K562 (cell line): ENCODE data around the gene CLCN5. TPM values are rescaled to one million over a fixed set of nuclear protein-coding genes. Genes with fewer than 3 reads are reported as not detected.

ENCODE experiments used
- ATAC-seq: fragments of 200-7000 bp; cut with Tn5 transposase; 3 replicates; pipeline ENCODE4 v1.9.1; 2020; ENCODE audit warnings: moderate library complexity
- BruUV-seq: library from RNA; stranded (reverse); fragments of 400-500 nt; replicated peaks from 2 replicates; lab custom pipeline; 2021; lab: Mats Ljungman, UMichigan
- CTCF ChIA-PET: fragments of 300-600 bp; formaldehyde crosslinking; extraction: SDS; loops from one replicate; lab custom pipeline; 2021; ENCODE audit warnings: low intra/inter-chr PET ratio; lab: Yijun Ruan, JAX
- POLR2A ChIA-PET: fragments of 300-600, 350-650 bp; sonication (Branson Sonifier 250); formaldehyde crosslinking; extraction: SDS; loops from one replicate; lab custom pipeline; 2021; ENCODE audit warnings: antibody characterized with exemption, inconsistent platforms; lab: Yijun Ruan, JAX
- DNase-seq, 4 experiments: peaks; one replicate each; pipeline versions ENCODE4 v3.0.0 to v3.0.0-alpha.2; 2011 to 2018; ENCODE audit warnings: low spot score in 3 of 4, mixed read lengths in 3 of 4; ENCODE audit errors: extremely low read depth in 1 of 4
- FAIRE-seq: peaks from 2 replicates; lab custom pipeline; 2011; peaks lifted over from hg19 to GRCh38; lab: Jason Lieb, UNC
- H2AFZ ChIP-seq: 2 replicates; pipeline ENCODE4 v1.6.0; 2011; ENCODE audit warnings: low read depth, low read length, control low read depth, inconsistent platforms
- H3K27ac ChIP-seq: fragments of 200-600 bp; 3 replicates; pipeline ENCODE4 v1.8.0; 2011; ENCODE audit warnings: low read depth, mild to moderate bottlenecking, control low read depth, inconsistent platforms, low read length, moderate library complexity, mixed read lengths; ENCODE audit errors: extremely low read depth
- H3K27me3 ChIP-seq, 2 experiments: fragments of 300-600 bp in 1 of 2; 2 replicates in 1 of 2; 3 replicates in 1 of 2; pipeline versions ENCODE4 v1.6.0 to v1.8.0; 2011; ENCODE audit warnings: inconsistent platforms in 2 of 2, low read length in 2 of 2, mild to moderate bottlenecking in 1 of 2, mixed read lengths in 1 of 2, moderate library complexity in 1 of 2; ENCODE audit not compliant: control insufficient read depth in 2 of 2, insufficient read depth in 2 of 2
- H3K36me3 ChIP-seq: fragments of 300-600 bp; 3 replicates; pipeline ENCODE4 v1.8.0; 2011; ENCODE audit warnings: mild to moderate bottlenecking, low read length, inconsistent platforms; ENCODE audit not compliant: control insufficient read depth, insufficient read depth
- H3K4me1 ChIP-seq, 2 experiments: fragments of 200-600 bp in 1 of 2; replicated peaks in 1 of 2; 2 replicates in 1 of 2; 3 replicates in 1 of 2; pipeline versions ENCODE4 v1.5.1 to v1.8.0; 2011; ENCODE audit warnings: inconsistent platforms in 2 of 2, low read length in 2 of 2, mild to moderate bottlenecking in 1 of 2, mixed read lengths in 1 of 2, moderate library complexity in 1 of 2; ENCODE audit not compliant: control insufficient read depth in 2 of 2, insufficient read depth in 2 of 2
- H3K4me2 ChIP-seq: 2 replicates; pipeline ENCODE4 v1.6.1; 2011; ENCODE audit warnings: low read length, control low read depth, inconsistent platforms, mixed read lengths; ENCODE audit not compliant: insufficient read depth
- H3K4me3 ChIP-seq: fragments of 200-600 bp; sonication (generic), shearing (Covaris generic); 2 replicates; pipeline ENCODE4 v1.5.1; 2016; ENCODE audit warnings: control low read depth, inconsistent platforms
- H3K79me2 ChIP-seq: fragments of 200-600 bp; 3 replicates; pipeline ENCODE4 v1.8.0; 2011; ENCODE audit warnings: low read length, inconsistent platforms; ENCODE audit not compliant: control insufficient read depth, insufficient read depth
- H3K9ac ChIP-seq, 2 experiments: 2 replicates each; pipeline versions ENCODE4 v1.6.0 to v1.6.1; 2011; ENCODE audit warnings: low read depth in 2 of 2, low read length in 2 of 2, control low read depth in 1 of 2, inconsistent platforms in 1 of 2, mild to moderate bottlenecking in 1 of 2, mixed read lengths in 1 of 2; ENCODE audit not compliant: insufficient read depth in 1 of 2
- H3K9me1 ChIP-seq: one replicate; pipeline ENCODE4 v1.6.0; 2011; ENCODE audit warnings: inconsistent platforms, mild to moderate bottlenecking, low read length, moderate library complexity; ENCODE audit not compliant: control insufficient read depth, insufficient read depth
- H3K9me3 ChIP-seq: replicated peaks from 2 replicates; pipeline ENCODE4 v1.5.1; 2011; ENCODE audit warnings: low read depth, low read length, inconsistent platforms; ENCODE audit not compliant: control insufficient read depth, insufficient read depth
- H4K20me1 ChIP-seq: replicated peaks from 2 replicates; pipeline ENCODE4 v1.6.1; 2011; ENCODE audit warnings: low read length, inconsistent platforms, mixed read lengths; ENCODE audit not compliant: control insufficient read depth, insufficient read depth
- ADNP ChIP-seq: fragments of 200-800 bp; sonication (Bioruptor generic); IDR thresholded peaks from 2 replicates; pipeline ENCODE4 v1.6.1; 2016; ENCODE audit warnings: missing genetic modification characterization, missing compliant biosample characterization
- ETS2 ChIP-seq: IDR thresholded peaks from 2 replicates; pipeline ENCODE4 v1.6.1; 2016; ENCODE audit warnings: borderline replicate concordance, missing genetic modification characterization, mild to moderate bottlenecking, moderate library complexity, missing compliant biosample characterization; ENCODE audit not compliant: poor library complexity, severe bottlenecking
- HDAC3 ChIP-seq: fragments of 450-650 bp; IDR thresholded peaks from 2 replicates; pipeline ENCODE4 v1.6.1; 2018; ENCODE audit warnings: borderline replicate concordance, mild to moderate bottlenecking, moderate library complexity; ENCODE audit not compliant: partially characterized antibody
- HDGF ChIP-seq: fragments of 450-650 bp; IDR thresholded peaks from 2 replicates; pipeline ENCODE4 v1.6.1; 2016
- JUND ChIP-seq, 2 experiments: IDR thresholded peaks; 2 replicates in 1 of 2; 3 replicates in 1 of 2; pipeline ENCODE4 v1.6.1; 2011; ENCODE audit warnings: borderline replicate concordance in 2 of 2, low read depth in 2 of 2, low read length in 2 of 2, improper control_type of control experiment in 1 of 2, missing biosample characterization in 1 of 2, missing genetic modification characterization in 1 of 2, missing genetic modification reagents in 1 of 2
- PTTG1 ChIP-seq: fragments of 450-650 bp; IDR thresholded peaks from 2 replicates; pipeline ENCODE4 v1.6.1; 2016; ENCODE audit warnings: low read depth, mild to moderate bottlenecking, missing genetic modification characterization, missing compliant biosample characterization
- RB1 ChIP-seq: fragments of 450-650 bp; IDR thresholded peaks from 2 replicates; pipeline ENCODE4 v1.6.1; 2017; ENCODE audit warnings: low read depth, mild to moderate bottlenecking
- SREBF1 ChIP-seq: fragments of 150-350 bp; IDR thresholded peaks from 2 replicates; pipeline ENCODE4 v1.6.1; 2014; ENCODE audit warnings: antibody characterized with exemption, low read depth, low read length, borderline replicate concordance
- ZFP30 ChIP-seq: fragments of 250-450 bp; sonication (Bioruptor Pico); IDR thresholded peaks from 2 replicates; pipeline ENCODE4 v1.8.0; 2022; ENCODE audit warnings: moderate library complexity, mild to moderate bottlenecking, inconsistent platforms, borderline replicate concordance
- ZNF41 ChIP-seq: fragments of 250-450 bp; sonication (Bioruptor Pico); conservative IDR thresholded peaks from 2 replicates; pipeline ENCODE4 v1.4.0; 2020; ENCODE audit warnings: mild to moderate bottlenecking
- ZNF764 ChIP-seq: fragments of 250-450 bp; sonication (Bioruptor Pico); IDR thresholded peaks from 2 replicates; pipeline ENCODE4 v1.4.0; 2020; ENCODE audit warnings: low read depth, mild to moderate bottlenecking, moderate library complexity
- ZSCAN32 ChIP-seq: fragments of 450-650 bp; formaldehyde crosslinking; IDR thresholded peaks from 2 replicates; pipeline ENCODE4 v1.4.0; 2020; ENCODE audit warnings: mild to moderate bottlenecking, moderate library complexity
- WGBS: fragments of 100-300 bp; shearing (Covaris generic); methylation state at CpG from one replicate; pipeline ENCODE4 v1.1.6; 2016; ENCODE audit warnings: low coverage, mixed read lengths; ENCODE audit not compliant: insufficient coverage; ENCODE audit errors: missing lambda C conversion rate; 5-methylcytosine and 5-hydroxymethylcytosine counted together
- in situ Hi-C: fragments of 300-500 bp; cut with MboI; formaldehyde crosslinking; loops from 4 replicates; pipeline ENCODE4 v1.15.0; 2018; ENCODE audit warnings: inconsistent platforms, mixed read lengths
- intact Hi-C: fragments of 100-400 bp; cut with micrococcal nuclease; formaldehyde crosslinking; loops from 2 replicates; pipeline ENCODE4 v1.14.2; 2022
- polyA plus RNA-seq, 8 experiments: library from polyadenylated mRNA; depleted of rRNA in 4 of 8; stranded (reverse) in 5 of 8; unstranded in 3 of 8; fragments of >200 nt; fragmentation: Nextera tagmentation in 2 of 8; fragmentation: Illumina TruSeq in 1 of 8; extraction: Ambion mirVana in 2 of 8; extraction: Trizol in 1 of 8; gene quantifications; 2 replicates each; pipeline versions ENCODE4 v1.2.1 to v1.2.3, GENCODE V29; 2011 to 2014; ENCODE audit warnings: inconsistent platforms in 1 of 8, missing spikeins in 1 of 8
- total RNA-seq, 7 experiments: library from RNA; depleted of rRNA in 6 of 7; stranded (reverse); fragments of >200 nt in 6 of 7; fragmentation: Illumina TruSeq in 2 of 7; extraction: Trizol in 2 of 7; gene quantifications; 2 replicates each; pipeline versions ENCODE4 v1.2.1 to v1.2.3, GENCODE V29; 2011 to 2021; ENCODE audit warnings: low replicate concordance in 1 of 7
- TF ChIP-seq, protein P1 (sequence below): sonication (generic); formaldehyde crosslinking; IDR thresholded peaks from 2 replicates; pipeline ENCODE4 v1.8.1; 2023; ENCODE audit warnings: mild to moderate bottlenecking, missing genetic modification reagents
- TF ChIP-seq, protein P2 (sequence below): fragments of 450-650 bp; IDR thresholded peaks from 2 replicates; pipeline ENCODE4 v1.6.1; 2016; ENCODE audit warnings: mild to moderate bottlenecking
- TF ChIP-seq, protein P3 (sequence below): fragments of 250-450 bp; sonication (Bioruptor Pico); IDR thresholded peaks from 2 replicates; pipeline ENCODE4 v1.4.0; 2020; ENCODE audit warnings: mild to moderate bottlenecking

The CLCN5 gene
- total and polyA plus RNA-seq, 9 of the 15 experiments (the other 6 are each of a cell fraction or from before 2014, with no cell fraction given): 0.94 to 11.8 (median 7.1) TPM

GRCh38 chrX:49912861-49913260 is 9.5 kb upstream of the CLCN5 start:
- CTCF ChIA-PET: no interaction called here
- H3K4me2 ChIP-seq: no peak overlapping the region
- 22% methylated on average over 3 of the region's 3 CpGs for WGBS

More at GRCh38 chrX:49912861-49913260, 9.5 kb upstream of the CLCN5 start:
- no TSS peak for BruUV-seq
- H3K79me2 ChIP-seq: no peaks in the 10 kb centered on the region
- TF ChIP-seq ZNF764 (no peak), PTTG1 (tag) (no peak), ADNP (tag) (no peak), HDGF (no peak), SREBF1 (no peak), ZSCAN32 (CRISPR knock-in tag) (no peak), HDAC3 (no peak), ETS2 (tag) (no peak), JUND (IDR thresholded peaks at IDR 0.05; ENCODE audit: borderline replicate concordance, low read depth, low read length) (no peak), JUND (tag; IDR thresholded peaks at IDR 0.05; ENCODE audit: borderline replicate concordance, low read depth, low read length) (no peak), ZNF41 (no peak), ZFP30 (CRISPR knock-in tag) (no peak), RB1 (no peak)
- TF ChIP-seq, protein P1, sequence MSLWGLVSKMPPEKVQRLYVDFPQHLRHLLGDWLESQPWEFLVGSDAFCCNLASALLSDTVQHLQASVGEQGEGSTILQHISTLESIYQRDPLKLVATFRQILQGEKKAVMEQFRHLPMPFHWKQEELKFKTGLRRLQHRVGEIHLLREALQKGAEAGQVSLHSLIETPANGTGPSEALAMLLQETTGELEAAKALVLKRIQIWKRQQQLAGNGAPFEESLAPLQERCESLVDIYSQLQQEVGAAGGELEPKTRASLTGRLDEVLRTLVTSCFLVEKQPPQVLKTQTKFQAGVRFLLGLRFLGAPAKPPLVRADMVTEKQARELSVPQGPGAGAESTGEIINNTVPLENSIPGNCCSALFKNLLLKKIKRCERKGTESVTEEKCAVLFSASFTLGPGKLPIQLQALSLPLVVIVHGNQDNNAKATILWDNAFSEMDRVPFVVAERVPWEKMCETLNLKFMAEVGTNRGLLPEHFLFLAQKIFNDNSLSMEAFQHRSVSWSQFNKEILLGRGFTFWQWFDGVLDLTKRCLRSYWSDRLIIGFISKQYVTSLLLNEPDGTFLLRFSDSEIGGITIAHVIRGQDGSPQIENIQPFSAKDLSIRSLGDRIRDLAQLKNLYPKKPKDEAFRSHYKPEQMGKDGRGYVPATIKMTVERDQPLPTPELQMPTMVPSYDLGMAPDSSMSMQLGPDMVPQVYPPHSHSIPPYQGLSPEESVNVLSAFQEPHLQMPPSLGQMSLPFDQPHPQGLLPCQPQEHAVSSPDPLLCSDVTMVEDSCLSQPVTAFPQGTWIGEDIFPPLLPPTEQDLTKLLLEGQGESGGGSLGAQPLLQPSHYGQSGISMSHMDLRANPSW: no peak
- TF ChIP-seq, protein P2, sequence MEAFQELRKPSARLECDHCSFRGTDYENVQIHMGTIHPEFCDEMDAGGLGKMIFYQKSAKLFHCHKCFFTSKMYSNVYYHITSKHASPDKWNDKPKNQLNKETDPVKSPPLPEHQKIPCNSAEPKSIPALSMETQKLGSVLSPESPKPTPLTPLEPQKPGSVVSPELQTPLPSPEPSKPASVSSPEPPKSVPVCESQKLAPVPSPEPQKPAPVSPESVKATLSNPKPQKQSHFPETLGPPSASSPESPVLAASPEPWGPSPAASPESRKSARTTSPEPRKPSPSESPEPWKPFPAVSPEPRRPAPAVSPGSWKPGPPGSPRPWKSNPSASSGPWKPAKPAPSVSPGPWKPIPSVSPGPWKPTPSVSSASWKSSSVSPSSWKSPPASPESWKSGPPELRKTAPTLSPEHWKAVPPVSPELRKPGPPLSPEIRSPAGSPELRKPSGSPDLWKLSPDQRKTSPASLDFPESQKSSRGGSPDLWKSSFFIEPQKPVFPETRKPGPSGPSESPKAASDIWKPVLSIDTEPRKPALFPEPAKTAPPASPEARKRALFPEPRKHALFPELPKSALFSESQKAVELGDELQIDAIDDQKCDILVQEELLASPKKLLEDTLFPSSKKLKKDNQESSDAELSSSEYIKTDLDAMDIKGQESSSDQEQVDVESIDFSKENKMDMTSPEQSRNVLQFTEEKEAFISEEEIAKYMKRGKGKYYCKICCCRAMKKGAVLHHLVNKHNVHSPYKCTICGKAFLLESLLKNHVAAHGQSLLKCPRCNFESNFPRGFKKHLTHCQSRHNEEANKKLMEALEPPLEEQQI: no peak
- TF ChIP-seq, protein P3, sequence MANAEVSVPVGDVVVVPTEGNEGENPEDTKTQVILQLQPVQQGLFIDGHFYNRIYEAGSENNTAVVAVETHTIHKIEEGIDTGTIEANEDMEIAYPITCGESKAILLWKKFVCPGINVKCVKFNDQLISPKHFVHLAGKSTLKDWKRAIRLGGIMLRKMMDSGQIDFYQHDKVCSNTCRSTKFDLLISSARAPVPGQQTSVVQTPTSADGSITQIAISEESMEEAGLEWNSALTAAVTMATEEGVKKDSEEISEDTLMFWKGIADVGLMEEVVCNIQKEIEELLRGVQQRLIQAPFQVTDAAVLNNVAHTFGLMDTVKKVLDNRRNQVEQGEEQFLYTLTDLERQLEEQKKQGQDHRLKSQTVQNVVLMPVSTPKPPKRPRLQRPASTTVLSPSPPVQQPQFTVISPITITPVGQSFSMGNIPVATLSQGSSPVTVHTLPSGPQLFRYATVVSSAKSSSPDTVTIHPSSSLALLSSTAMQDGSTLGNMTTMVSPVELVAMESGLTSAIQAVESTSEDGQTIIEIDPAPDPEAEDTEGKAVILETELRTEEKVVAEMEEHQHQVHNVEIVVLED: no peak
- H3K27me3 ChIP-seq: peaks cover 0 to 7% of the 10 kb centered on the region in 2 experiments; a peak in 1 of 5 replicates
- H2AFZ ChIP-seq: no peak overlapping the region
- no peaks in the 10 kb centered on the region for H3K4me1 ChIP-seq
- no peak overlapping the region for H3K4me3 ChIP-seq
- FAIRE-seq: no peak
- no peaks in the 10 kb centered on the region for H4K20me1 ChIP-seq
- H3K36me3 ChIP-seq: no peaks in the 10 kb centered on the region
- H3K9me3 ChIP-seq: no peaks in the 10 kb centered on the region
- H3K9ac ChIP-seq: no peak overlapping the region
- POLR2A ChIA-PET: interaction anchor here (0.6 kb wide), 1 partner anchor 1338 kb away, joined by 3 read pairs; no protein-coding TSS in a partner anchor
- no peak for DNase-seq
- intact Hi-C loops (loop anchor here (2.0 to 10.0 kb wide), 3 partner anchors 28 to 532 kb away; no protein-coding TSS in a partner anchor), in situ Hi-C loops (loop anchor here (10.0 to 25.0 kb wide), 3 partner anchors 182 to 1276 kb away; partner anchors contain the start of genes AKAP4 and CCNB3)
- no peaks in the 10 kb centered on the region for H3K9me1 ChIP-seq
- H3K27ac ChIP-seq: no peak overlapping the region
- no peak for ATAC-seq
